Right renal pelvis (tissue), 4 donors: ENCODE measurements around the gene NENF. TPM values are rescaled to one million over a fixed set of nuclear protein-coding genes. Genes with fewer than 3 reads are reported as not detected.

Experiments
- DNase-seq, 4 donors: peaks; one replicate each; pipeline ENCODE4 v3.0.0-alpha.2; 2013; ENCODE audit warnings: low read depth in 4 of 4, low spot score in 3 of 4, missing footprints in 1 of 4
- polyA plus RNA-seq, 4 donors: library from polyadenylated mRNA; unstranded; fragments of 120-200 nt; gene quantifications; one replicate each; pipeline ENCODE4 v1.2.1, GENCODE V29; 2013; ENCODE audit not compliant: insufficient read length in 4 of 4

Gene NENF
- polyA plus RNA-seq, 4 donors = 38.7 to 44.8 (median 41.5) TPM

DNA sequence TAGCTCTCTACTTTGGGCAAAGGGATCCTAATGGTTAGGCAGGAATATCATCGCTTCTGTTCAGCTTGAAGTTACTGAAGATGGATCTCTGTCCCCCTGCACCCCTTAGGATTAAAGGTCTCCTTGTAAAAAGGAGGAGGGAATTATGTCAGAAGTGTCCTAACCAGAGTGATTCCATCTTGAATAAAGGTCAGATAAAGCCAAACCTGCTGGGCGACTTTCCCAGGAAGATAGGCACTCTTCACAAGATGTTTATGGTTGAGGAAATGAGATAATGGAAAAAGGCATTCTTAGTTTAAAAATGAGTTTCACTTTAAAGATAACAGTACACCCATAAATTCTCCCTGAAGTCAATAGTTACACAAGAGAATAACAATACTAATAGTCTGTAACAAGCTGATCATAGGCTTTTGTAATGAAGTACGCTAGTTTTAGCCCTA lies 1.7 kb upstream of the NENF start:
- DNase-seq = no peak

DNA sequence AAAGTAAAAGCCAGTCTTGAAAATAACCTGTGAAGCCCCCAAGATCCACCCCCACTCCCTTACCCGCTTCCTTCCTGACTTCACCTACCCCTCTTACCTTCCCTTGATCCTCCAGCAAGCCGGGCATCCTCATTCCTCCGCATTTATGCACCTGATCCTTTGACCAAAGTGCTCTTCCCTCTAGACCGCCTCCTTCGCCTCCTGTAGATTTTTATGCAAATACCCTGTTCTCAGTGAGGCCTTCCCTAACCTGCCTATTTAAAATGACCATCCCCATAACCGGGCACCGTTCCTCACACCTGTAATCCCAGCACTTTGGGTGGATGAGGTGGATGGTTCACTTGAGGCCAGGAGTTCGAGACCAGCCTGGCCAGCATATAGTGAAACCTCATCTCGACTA lies 1.1 kb upstream of the NENF start:
- DNase-seq = no peak

DNA sequence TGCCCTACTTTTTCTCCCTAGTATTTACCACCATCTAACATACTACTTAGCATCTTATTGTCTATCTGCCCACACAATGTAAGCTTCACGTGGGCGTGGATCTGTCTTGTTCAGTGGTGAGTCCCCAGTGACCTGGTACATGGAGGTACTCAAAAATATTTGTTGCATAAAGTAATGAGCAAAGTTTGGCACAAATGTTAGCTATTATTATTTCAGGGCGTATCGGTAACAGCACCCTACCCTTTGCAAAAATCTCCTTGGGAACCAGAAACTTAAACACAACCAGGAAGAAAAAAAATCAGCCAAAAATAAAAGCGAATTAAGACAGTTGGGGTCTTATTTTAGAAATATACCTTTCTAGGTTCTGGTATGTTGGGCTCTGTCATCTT lies 454 bp upstream of the NENF start:
- DNase-seq = no peak

DNA sequence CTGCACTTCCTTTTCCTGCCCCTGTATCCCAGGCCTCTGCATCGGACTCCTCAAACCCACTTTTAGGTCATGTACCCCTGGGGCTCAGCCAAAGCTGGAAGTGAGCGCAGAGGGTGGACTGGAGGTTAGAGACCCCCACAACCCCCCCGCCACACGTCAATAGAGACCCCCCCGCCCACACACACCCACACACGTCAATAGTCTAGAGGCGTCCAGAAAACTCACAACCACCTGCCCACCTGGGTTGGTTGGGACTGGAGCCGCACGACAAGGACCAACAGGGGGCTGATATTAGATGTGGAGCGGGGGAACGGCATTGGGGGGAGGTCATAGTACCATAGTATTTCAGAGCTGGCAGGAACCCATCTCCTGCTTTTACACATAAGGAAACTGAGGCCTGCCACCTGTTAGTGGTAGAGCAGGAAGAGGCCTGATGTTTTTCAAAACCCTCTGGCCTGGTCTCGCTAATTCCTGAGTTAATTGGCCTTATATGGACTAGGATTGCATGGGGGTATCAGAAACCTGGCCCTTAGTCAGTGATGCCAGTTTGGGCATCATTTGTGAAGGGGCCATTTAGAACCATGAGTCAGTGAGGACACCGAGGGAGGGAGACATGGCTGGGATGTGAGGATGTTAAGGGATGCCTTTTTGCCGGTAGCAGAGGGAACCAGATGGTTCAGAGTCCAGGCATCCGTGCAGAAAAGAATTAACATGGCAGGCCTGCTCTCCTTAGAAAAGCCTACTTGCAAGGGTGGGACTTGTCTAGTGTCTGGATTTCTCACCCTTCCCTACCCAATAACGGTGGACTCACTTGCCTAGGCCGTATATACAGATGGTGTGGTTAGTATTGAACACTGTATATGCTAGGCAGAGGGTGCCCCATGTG lies 1.1 kb downstream of the NENF start:
- DNase-seq = no peak

DNA sequence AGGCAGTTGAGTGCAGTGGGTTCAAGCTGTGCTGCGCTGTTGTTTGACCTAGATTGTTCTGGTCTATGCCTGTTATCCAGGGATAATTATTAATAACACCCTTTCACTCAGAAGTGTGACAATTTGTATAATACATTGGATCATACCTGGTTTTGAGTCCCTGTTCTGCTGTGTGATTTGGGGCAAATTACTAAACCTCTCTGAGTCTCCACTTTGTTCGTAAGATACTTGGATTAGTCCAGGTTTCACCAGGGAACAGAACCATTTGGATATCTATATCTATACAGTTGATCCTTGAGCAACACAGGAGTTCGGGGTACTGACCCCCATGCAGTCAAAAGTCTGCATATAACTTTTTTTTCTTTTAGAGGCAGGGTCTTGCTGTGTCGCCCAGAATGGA lies 2.3 kb downstream of the NENF start:
- no peak for DNase-seq

DNA sequence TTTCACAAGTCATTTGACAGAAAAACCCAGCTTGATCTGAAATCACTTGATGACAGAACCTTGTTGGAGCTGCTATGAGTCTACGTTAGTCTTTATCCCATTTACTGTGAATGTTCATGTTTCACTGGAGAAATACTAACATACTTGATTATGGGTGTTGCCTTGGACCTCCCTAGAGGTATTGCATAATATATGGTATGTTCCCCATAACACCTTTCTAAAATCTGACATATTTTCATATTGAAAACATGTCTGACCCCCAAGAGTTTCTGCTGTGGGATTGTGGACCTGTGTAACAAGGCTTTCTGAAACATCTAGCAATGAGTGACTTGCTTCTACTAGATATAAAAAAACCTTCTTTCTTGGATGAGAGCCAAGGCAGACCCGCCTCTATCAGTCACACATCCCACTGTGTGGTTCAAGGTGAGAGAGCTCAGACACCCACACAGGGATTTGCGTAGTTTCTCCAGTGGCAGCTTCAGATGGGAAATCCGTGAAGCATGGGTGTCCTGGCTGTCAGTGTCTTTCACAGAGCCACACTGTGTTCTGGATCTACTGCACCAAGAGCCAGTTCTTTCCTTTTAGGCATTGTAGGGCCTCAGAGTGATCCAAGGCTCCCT lies 4.6 kb downstream of the NENF start:
- DNase-seq = no peak

DNA sequence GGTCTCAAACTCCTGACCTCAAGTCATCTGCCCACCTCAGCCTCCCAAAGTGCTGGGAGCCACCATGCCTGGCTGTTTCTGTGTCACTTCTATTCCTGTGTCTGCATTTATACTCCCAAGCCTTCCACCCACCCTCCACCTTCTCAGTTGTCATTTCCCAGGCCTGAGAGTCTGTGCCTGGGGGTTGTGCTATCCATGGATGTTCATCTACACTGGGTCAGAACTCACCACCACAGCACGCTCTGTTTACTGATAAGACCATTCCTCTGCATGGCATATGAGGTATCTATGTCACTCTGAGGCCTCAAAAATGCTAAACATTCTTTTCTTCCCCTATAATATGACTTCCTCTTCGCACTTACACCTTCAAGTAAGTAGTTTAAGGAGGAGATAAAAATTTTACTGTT lies 6.1 kb downstream of the NENF start:
- DNase-seq = no peak

DNA sequence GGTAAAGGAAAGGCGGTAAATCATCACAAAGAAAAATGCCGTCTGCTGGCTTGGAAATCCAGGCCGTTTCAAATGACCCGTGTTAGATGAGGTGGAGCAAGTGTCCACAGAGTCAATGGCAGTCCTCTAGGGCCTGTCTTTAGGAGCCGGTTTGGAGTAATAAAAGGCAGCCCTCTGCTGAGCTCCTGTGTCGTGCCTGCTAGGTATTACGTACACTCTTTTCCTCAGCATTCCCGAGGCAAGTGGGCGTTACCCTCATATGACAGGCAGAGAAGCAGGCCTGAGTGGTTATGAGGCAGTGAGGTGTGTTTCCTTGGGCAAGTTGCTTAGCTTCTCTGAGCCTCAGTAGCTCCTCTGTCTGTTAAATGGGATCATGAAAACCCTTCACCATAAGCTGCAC lies 7.7 kb downstream of the NENF start:
- DNase-seq = no peak

DNA sequence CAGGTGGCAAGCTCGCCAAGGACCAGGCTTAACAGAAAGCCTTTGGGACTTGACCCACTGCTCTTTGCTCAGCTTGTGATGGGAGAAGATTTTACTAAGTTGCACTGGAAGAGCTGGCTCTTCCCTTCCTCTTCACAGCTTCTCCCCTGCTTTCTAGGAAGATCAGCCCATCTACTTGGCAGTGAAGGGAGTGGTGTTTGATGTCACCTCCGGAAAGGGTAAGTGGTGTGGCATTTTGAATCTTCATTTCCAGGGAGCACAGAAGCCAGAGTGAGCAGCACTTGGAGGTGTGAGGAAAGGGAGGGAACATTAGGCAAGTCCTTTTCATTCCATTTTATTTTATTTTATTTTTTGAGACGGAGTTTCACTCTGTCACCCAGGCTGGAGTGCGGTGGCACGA lies 9.7 kb downstream of the NENF start:
- DNase-seq = no peak

DNA sequence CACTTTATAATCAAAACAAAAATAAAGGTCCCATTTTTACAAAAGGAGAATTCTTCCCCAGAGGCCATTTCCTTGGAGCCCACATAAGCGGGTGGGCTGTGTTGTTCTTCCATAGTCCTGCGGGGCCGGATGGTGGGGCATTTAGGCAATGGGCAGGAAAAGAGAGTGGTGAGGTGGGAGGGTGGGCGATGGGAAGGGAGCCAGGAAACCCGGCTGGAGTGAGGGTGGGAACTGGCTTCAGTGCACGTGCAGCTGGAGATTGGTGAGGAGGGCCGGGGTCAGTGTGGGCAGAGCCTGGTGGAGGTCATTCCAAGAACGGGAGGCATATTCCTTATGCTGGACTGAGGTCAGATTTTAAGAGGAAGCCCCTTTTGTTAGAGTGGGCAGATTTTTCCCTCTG lies 13.6 kb downstream of the NENF start:
- DNase-seq = no peak

DNA sequence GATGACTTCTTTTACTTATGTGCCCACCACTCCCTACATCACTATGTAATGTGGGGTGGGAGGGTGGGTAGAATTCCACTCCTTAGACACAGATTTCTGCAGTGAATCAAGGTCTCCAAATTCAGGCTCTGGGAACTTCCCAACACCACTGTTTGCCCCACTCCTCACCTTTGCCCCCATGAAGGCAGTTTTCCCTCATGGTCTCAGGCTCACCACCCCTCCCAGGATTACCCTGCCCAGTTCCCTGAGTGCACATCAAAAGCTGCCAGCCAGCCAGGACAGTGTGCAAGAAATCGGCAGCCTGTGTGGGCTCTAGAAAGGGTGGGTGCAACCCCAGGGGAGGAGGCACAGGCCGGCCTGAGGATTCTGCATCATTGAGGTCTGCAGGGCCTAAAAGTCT lies 14.8 kb downstream of the NENF start:
- no peak for DNase-seq

DNA sequence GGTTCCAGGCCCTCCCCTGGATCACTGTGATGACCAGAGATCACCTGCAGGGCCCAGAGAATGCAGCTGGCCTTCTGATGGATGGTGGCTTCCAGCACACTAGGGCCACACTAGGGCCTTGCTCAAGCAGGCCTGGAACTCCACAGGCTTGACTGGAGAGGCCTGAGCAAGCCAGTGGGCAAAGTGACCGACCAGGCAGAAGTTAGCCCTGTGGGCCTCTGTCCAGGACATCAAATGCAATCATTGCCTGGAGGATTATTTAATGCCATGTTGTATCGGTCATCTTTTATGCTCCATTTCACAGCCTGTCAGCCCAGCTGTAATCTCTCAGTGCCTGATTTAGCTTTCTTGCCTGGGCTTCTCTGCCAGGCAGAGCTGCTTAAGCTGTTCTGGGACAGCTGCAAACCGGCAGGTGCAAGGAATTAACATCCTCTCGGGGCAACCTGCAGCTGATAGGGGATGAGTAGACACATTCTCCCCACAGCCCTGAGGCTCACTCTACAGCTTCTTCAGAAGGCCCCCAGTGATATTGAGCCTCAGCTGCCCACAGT lies 17.7 kb downstream of the NENF start:
- no peak for DNase-seq

DNA sequence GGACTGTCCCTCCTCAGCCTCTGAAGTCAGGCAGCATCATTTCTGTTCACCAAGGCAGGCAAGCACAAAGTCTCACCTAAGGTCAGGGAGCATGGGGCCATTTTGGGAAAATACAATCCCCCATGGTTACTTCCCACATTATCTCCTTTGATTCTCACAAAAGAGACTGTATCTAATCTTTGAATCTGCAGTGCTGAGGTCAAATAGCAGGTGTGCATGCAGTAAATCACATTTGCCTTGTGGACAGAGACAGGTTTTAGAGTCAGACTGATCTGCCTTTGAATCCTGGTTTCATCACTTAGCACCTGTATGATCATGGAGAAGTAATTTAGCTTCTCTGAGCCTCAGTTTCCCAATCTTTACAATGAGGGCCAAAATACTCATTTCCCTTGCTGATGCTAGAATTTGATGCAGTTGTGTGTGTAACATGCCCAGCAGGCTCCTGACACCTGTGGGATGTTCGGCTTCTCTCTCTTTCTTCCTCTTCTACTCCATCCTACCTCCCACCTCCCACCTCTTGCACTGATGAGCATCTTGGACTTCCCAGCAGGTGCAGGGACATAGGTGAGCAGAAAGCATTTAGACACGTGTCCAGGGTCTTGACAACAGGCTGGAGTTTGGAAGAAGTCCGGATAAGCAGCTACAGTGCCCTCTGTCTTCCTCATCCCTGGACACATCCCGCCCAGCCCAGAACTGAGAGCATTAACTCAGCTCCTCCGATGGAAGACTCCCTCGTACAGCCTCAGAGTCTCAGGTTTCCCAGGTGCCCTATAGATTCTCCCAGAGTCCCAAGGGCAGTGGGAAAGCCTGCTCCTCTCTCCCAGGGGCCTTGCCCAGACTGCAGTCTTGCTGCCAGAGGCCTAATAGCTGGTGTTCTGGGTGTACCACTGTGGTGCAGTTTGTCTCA lies 18.9 kb downstream of the NENF start:
- no peak for DNase-seq

DNA sequence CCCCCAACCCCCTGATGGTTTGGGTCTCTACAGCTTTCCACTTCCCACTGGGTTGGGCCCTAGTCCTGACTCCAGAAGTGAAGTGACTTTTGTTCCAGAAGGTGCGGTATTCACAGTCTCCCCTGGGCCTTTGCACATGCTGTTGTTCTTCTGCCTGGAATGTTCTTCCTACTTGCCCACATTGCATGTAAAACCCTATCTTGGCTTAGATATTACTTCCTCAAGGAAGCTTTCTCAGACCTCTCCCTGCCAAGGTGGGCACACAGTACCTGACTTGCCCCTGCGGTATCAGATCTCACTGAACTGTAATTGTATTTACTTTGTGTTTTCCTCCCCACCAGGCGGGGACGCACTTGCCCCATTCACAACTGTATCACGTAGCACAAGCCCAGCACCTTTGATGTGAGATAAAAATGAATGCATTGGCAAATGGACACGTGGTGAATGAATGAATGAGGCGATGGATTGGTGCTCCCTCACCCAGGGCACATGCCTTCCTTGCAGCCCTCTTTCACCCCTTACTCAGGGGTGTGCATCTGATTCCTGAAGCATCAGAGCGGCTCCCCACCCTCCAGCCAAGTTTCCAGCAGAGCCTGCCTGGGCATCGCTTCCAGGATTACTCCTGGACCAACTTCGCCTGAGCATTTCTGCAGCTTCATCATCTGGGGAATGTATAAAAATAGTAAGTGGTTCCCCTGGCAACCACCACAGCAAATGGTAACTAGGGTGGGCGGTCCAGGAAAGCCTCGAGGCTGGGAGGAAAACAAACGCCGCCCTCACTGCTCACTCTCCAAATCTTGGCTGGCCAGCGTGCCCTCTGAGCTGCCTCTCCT lies 19.8 kb downstream of the NENF start:
- DNase-seq = no peak

DNA sequence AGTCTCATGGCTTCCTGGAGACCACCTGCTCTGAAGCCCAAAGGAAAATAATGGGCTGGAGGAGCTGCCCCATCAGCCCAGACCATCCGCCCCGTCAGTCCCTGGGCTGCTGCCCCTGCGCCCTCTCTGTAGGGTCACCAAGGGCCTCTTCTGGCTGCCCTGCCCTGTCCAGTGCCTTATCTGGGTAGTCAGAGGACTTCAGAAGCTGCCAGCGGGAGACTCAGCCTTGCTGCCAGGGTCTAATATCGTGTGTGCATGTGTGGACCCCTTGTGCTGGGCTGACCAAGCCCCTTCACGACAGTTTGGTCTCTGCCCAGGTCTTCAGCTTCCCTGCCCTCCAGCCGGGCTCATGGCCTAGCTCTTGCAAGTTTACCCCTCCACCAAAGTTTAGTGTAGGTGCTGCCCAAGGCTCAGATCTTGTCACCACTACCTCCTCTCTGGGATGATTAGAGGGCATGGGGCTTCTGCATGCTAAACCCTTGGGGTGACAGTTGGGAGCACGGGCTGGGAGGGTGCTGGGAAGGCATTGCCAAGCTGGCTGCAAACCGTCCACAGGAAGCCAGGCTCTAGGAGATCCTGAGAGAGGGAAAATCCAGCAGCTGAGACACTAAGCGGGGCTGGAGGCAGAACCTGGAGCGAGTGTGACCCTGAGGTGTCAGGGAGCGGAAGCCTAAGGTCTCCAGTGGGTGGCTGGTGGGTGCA lies 20.6 kb downstream of the NENF start:
- no peak for DNase-seq

DNA sequence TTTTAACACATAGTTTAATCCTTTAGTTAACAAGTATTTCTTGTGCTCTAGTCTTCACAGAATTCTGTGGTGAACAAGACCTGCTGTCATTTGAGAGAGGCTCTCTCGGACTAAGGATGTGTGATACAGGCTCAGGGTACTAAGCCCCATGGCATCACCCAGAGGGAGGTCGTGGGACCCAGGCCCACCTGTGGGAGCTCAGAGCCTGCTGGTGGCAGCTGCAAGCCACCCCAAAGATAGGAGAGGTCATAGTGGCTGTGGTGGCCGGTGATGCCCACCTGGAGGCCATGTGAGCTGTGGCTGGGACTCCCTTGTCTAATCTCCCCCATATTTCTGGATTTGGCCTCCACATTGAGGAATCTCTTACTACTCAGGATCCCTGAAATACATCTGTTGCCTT lies 22.0 kb downstream of the NENF start:
- DNase-seq = no peak

DNA sequence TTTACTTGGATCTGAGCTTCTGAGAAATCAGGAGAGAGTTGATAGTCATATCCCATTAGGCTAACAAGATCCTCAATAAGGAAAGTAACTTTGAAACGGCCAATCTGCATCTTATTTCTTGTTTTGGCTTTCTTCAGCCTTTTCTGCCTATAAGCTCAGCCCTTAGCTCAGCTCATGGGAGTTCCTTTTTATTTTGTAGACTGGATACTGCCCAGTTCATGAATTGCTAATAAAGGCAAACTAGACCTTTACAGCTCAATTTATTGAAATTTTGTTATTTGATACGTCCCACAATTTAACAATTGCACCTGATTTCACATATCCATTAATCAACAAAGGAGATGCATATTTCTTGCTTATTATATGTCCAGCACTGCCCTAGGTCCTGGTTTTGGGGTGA lies 22.7 kb downstream of the NENF start:
- no peak for DNase-seq

DNA sequence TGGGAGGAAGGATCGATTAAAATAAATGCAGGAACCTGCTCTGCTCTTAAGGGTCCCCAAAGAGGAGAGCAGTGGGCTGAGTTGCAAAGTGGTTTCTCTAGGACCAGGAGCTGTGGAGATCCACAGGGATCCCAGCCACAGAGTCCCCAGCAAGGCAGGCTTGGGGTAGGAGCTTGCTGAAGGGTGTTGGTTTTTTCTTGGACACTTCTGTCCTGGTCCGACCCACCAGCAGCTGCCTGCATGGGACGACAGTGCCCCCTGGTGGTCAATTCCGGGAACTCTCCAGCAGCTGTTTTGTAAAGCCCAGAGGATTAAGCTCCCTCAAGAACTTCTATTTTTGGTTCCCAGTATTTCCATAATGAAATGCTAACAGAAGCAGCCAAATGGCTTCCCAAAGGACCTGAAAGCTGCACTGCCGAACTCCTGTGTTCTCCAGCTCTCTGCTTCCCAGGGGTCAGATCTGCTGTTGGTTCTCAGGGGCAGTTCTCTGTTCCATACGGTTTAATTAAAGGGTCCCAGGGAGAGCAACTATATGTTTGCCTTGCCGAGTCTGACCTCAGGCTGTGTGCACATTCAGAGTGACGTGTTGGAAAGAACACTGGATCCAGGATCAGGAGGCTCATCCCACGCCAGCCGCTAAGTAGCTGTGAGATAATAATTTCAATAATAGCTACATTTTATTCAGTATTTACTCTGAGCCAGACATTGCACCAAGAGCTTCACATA lies 23.2 kb downstream of the NENF start:
- peak; percentile 58 to 68 (median 64) for DNase-seq
